CD14-positive monocyte (primary cell): ENCODE measurements around the gene FAM149B1. TPM values are rescaled to one million over a fixed set of nuclear protein-coding genes. Genes with fewer than 3 reads are reported as not detected.

Experiments
- DNase-seq, 3 donors: peaks; one replicate each; pipeline ENCODE4 v3.0.0-alpha.2; 2011 to 2022
- H2AFZ ChIP-seq: 2 replicates; pipeline ENCODE4 v1.6.0; 2012; ENCODE audit warnings: mild to moderate bottlenecking, low read depth, low read length, inconsistent platforms; ENCODE audit not compliant: insufficient read depth, poor library complexity, severe bottlenecking
- H3K27ac ChIP-seq, 2 donors: 1 replicate in 1 of 2; 2 replicates in 1 of 2; pipeline ENCODE4 v1.5.1; 2012 to 2013; ENCODE audit warnings: low read length in 2 of 2, control low read depth in 1 of 2, inconsistent platforms in 1 of 2, low read depth in 1 of 2, mild to moderate bottlenecking in 1 of 2
- H3K27me3 ChIP-seq, 2 donors: one replicate each; pipeline versions ENCODE4 v1.6.0 to v1.6.1; 2011 to 2013; ENCODE audit warnings: low read length in 2 of 2; ENCODE audit not compliant: control insufficient read depth in 2 of 2, insufficient read depth in 2 of 2
- H3K36me3 ChIP-seq, 2 donors: replicated peaks in 1 of 2; 1 replicate in 1 of 2; 2 replicates in 1 of 2; pipeline versions ENCODE4 v1.5.1 to v1.6.1; 2012 to 2013; ENCODE audit warnings: low read length in 2 of 2, control low read depth in 1 of 2, inconsistent platforms in 1 of 2, mild to moderate bottlenecking in 1 of 2; ENCODE audit not compliant: insufficient read depth in 2 of 2, control insufficient read depth in 1 of 2
- H3K4me1 ChIP-seq, 2 donors: 1 replicate in 1 of 2; 2 replicates in 1 of 2; pipeline versions ENCODE4 v1.5.1 to v1.6.1; 2012 to 2013; ENCODE audit warnings: low read length in 2 of 2, control low read depth in 1 of 2, inconsistent platforms in 1 of 2, mild to moderate bottlenecking in 1 of 2, moderate library complexity in 1 of 2; ENCODE audit not compliant: insufficient read depth in 2 of 2, control insufficient read depth in 1 of 2
- H3K4me2 ChIP-seq: replicated peaks from 2 replicates; pipeline ENCODE3; 2012; ENCODE audit warnings: low read length, moderate library complexity, mild to moderate bottlenecking; ENCODE audit not compliant: poor library complexity, severe bottlenecking; ENCODE audit errors: extremely low read depth
- H3K4me3 ChIP-seq, 3 experiments: fragments of 200-600 bp in 1 of 3; sonication (generic) in 1 of 3; replicated peaks in 1 of 3; 1 replicate in 2 of 3; 2 replicates in 1 of 3; pipeline ENCODE4 v1.5.1; 2011 to 2013; ENCODE audit warnings: low read length in 3 of 3, mild to moderate bottlenecking in 3 of 3, control low read depth in 2 of 3, low read depth in 2 of 3, inconsistent platforms in 1 of 3, moderate library complexity in 1 of 3
- H3K79me2 ChIP-seq: 2 replicates; pipeline ENCODE4 v1.6.0; 2012; ENCODE audit warnings: mild to moderate bottlenecking, control low read depth, inconsistent platforms, low read length, moderate library complexity; ENCODE audit not compliant: insufficient read depth
- H3K9ac ChIP-seq: 2 replicates; pipeline ENCODE4 v1.6.0; 2017; ENCODE audit warnings: low read length, mild to moderate bottlenecking; ENCODE audit not compliant: insufficient read depth, poor library complexity, severe bottlenecking
- H3K9me3 ChIP-seq, 2 donors: replicated peaks in 1 of 2; 1 replicate in 1 of 2; 2 replicates in 1 of 2; pipeline versions ENCODE4 v1.5.1 to v1.6.1; 2012 to 2013; ENCODE audit warnings: low read length in 2 of 2, control low read depth in 1 of 2; ENCODE audit not compliant: control insufficient read depth in 1 of 2, insufficient read depth in 1 of 2
- H4K20me1 ChIP-seq: 2 replicates; pipeline ENCODE4 v1.6.0; 2012; ENCODE audit warnings: mild to moderate bottlenecking, low read length, control low read depth, moderate library complexity; ENCODE audit not compliant: insufficient read depth
- H3K27ac Mint-ChIP-seq, 7 donors: one replicate each; pipeline ENCODE4 v1.8.0; 2020; ENCODE audit warnings: mild to moderate bottlenecking in 7 of 7, mixed read lengths in 7 of 7, moderate library complexity in 6 of 7, inconsistent platforms in 2 of 7
- H3K27me3 Mint-ChIP-seq, 3 donors: one replicate each; pipeline ENCODE4 v1.8.0; 2021 to 2022; ENCODE audit warnings: low read depth in 3 of 3, mild to moderate bottlenecking in 3 of 3, mixed read lengths in 3 of 3, moderate library complexity in 3 of 3, inconsistent platforms in 1 of 3
- H3K36me3 Mint-ChIP-seq, 2 donors: one replicate each; pipeline ENCODE4 v1.8.0; 2020; ENCODE audit warnings: mixed read lengths in 2 of 2, inconsistent platforms in 1 of 2, mild to moderate bottlenecking in 1 of 2
- H3K4me1 Mint-ChIP-seq: one replicate; pipeline ENCODE4 v1.8.0; 2020; ENCODE audit warnings: mild to moderate bottlenecking, mixed read lengths
- H3K4me3 Mint-ChIP-seq, 2 donors: one replicate each; pipeline ENCODE4 v1.8.0; 2020; ENCODE audit warnings: mild to moderate bottlenecking in 2 of 2, mixed read lengths in 2 of 2, moderate library complexity in 1 of 2
- H3K9me3 Mint-ChIP-seq, 7 donors: one replicate each; pipeline ENCODE4 v1.8.0; 2020 to 2022; ENCODE audit warnings: mixed read lengths in 7 of 7, mild to moderate bottlenecking in 6 of 7, moderate library complexity in 6 of 7, inconsistent platforms in 2 of 7
- WGBS: methylation state at CpG from one replicate; pipeline ENCODE4 v1.1.5; 2013; ENCODE audit warnings: missing lambda C conversion rate; ENCODE audit not compliant: insufficient coverage; 5-methylcytosine and 5-hydroxymethylcytosine counted together
- intact Hi-C, 2 donors: fragments of 100-400 bp; cut with micrococcal nuclease; formaldehyde crosslinking; loops; one replicate each; pipeline versions ENCODE4 v1.15.0 to v1.15.1; 2023
- polyA plus RNA-seq, 3 donors: library from polyadenylated mRNA; depleted of rRNA in 1 of 3; unstranded in 2 of 3; stranded (reverse) in 1 of 3; fragments of 300-500 nt in 2 of 3; fragments of >200 nt in 1 of 3; fragmentation: Illumina TruSeq in 2 of 3; gene quantifications; 1 replicate in 2 of 3; 2 replicates in 1 of 3; pipeline ENCODE4 v1.2.3, GENCODE V29; 2012 to 2021
- TF ChIP-seq, protein P1 (sequence below): fragments of 200-600 bp; IDR thresholded peaks from one replicate; pipeline ENCODE4 v1.8.0; 2022; ENCODE audit warnings: antibody characterized with exemption, mild to moderate bottlenecking

Gene FAM149B1
- polyA plus RNA-seq, 3 donors, result 2.6 to 19.3 (median 2.6) TPM

DNA sequence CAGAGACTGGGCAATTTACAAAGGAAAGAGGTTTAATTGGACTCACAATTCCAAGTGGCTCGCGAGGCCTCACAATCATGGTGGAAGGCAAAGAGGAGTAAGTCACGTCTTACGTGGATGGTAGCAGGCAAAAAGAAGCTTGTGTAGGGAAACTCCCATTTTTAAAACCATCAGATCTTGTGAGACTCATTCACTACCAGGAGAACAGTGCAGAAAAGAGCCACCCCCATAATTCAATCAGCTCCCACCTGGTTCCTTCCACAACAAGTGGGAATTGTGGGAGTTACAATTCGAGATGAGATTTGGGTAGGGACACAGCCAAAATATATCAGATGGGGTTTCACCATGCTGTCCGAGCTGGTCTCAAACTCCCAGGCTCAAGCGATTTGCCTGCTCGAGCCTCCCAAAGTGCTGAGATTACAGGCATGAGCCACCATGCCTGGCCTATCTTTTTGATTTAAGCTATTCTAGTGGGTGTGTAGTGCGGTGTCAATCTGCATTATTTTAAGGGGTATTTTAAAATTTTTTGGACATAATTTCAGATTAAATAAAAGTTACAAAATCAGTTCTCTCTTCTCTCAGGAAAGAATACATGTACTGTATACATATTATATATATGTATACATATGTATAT is 93.6 kb downstream of the FAM149B1 start:
- no peak overlapping the region for H3K4me3 Mint-ChIP-seq
- TF ChIP-seq, protein P1, sequence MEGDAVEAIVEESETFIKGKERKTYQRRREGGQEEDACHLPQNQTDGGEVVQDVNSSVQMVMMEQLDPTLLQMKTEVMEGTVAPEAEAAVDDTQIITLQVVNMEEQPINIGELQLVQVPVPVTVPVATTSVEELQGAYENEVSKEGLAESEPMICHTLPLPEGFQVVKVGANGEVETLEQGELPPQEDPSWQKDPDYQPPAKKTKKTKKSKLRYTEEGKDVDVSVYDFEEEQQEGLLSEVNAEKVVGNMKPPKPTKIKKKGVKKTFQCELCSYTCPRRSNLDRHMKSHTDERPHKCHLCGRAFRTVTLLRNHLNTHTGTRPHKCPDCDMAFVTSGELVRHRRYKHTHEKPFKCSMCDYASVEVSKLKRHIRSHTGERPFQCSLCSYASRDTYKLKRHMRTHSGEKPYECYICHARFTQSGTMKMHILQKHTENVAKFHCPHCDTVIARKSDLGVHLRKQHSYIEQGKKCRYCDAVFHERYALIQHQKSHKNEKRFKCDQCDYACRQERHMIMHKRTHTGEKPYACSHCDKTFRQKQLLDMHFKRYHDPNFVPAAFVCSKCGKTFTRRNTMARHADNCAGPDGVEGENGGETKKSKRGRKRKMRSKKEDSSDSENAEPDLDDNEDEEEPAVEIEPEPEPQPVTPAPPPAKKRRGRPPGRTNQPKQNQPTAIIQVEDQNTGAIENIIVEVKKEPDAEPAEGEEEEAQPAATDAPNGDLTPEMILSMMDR, result no peak
- no peaks in the 10 kb centered on the region for H4K20me1 ChIP-seq
- no peak overlapping the region for H3K27ac ChIP-seq
- H3K9ac ChIP-seq, result no peak overlapping the region
- H3K9me3 ChIP-seq, result peaks cover 16 to 22% of the 10 kb centered on the region in 2 donors
- H3K27me3 ChIP-seq, result no peaks in the 10 kb centered on the region
- peaks cover 7% of the 10 kb centered on the region for H3K4me1 Mint-ChIP-seq
- H3K9me3 Mint-ChIP-seq, result peaks cover 7 to 30% (median 28%) of the 10 kb centered on the region in 7 donors
- peaks cover 0 to 1% of the 10 kb centered on the region in 2 donors for H3K36me3 Mint-ChIP-seq
- no peak overlapping the region for H2AFZ ChIP-seq
- no CpG with 5 or more reads among the region's 9 CpGs for WGBS
- no peak overlapping the region for H3K27ac Mint-ChIP-seq
- peaks cover 0 to 3% of the 10 kb centered on the region in 2 donors for H3K4me1 ChIP-seq
- H3K4me3 ChIP-seq, result no peak overlapping the region
- DNase-seq, result no peak
- H3K27me3 Mint-ChIP-seq, result peaks cover 0 to 4% (median 0%) of the 10 kb centered on the region in 3 donors
- intact Hi-C loops, result no loop called here
- no peaks in the 10 kb centered on the region for H3K79me2 ChIP-seq
- no peaks in the 10 kb centered on the region for H3K36me3 ChIP-seq
- H3K4me2 ChIP-seq, result no peak overlapping the region

DNA sequence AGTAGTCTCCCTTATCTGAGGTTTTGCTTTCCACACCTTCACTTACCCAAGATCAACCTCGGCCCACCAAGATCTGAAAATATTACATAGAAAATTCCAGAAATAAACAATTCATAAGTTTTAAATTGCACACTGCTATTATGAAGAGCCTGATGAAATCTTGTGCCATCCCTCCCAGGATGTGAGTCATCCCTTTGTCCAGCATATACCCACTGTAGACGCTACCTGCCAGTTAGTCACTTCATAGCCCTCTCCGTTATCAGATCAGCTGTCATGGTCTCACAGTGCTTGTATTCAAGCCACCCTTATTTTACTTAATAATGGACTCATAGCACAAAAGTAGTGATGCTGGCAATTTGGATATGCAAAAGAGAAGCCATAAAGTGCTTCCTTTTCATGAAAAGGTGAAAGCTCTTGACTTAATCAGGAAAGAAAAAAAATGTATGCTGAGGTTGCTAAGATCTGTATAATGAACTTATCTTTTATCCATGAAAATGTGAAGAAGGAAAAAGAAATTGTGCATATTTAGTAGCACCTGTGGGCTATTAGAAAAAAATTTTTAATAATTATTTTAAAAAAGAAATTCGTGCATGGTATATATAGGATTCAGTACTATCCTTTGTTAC is 94.3 kb downstream of the FAM149B1 start:
- intact Hi-C loops, result no loop called here
- WGBS, result no CpG with 5 or more reads among the region's 4 CpGs
- Histone ChIP-seq H3K36me3 (no peaks in the 10 kb centered on the region), H3K9ac (no peak overlapping the region), H3K27ac (no peak overlapping the region), H3K27me3 (no peaks in the 10 kb centered on the region), H3K4me2 (no peak overlapping the region), H4K20me1 (no peaks in the 10 kb centered on the region), H3K4me1 (peaks cover 0 to 3% of the 10 kb centered on the region in 2 donors), H3K79me2 (no peaks in the 10 kb centered on the region), H2AFZ (no peak overlapping the region), H3K9me3 (peaks cover 16 to 22% of the 10 kb centered on the region in 2 donors), H3K4me3 (no peak overlapping the region)
- Mint-ChIP-seq H3K9me3 (peaks cover 7 to 30% (median 28%) of the 10 kb centered on the region in 7 donors), H3K4me3 (no peak overlapping the region), H3K4me1 (peaks cover 7% of the 10 kb centered on the region), H3K27ac (no peak overlapping the region), H3K27me3 (peaks cover 0 to 4% (median 0%) of the 10 kb centered on the region in 3 donors), H3K36me3 (peaks cover 0 to 1% of the 10 kb centered on the region in 2 donors)
- TF ChIP-seq, protein P1, result no peak
- DNase-seq, result peak in 2 of 3 donors; percentile 5 to 55
